Tibial nerve (tissue), 4 donors: ENCODE results near the gene GDF7. TPM values are rescaled to one million over a fixed set of nuclear protein-coding genes. Genes with fewer than 3 reads are reported as not detected.

Source experiments
- DNase-seq, 2 donors: peaks; one replicate each; pipeline ENCODE4 v3.0.0-alpha.2; 2019; ENCODE audit warnings: low spot score in 2 of 2
- H3K27ac ChIP-seq, 4 donors: fragments of 200-600 bp; sonication (generic) in 3 of 4; one replicate each; pipeline ENCODE4 v1.5.1; 2017 to 2019; ENCODE audit warnings: mild to moderate bottlenecking in 1 of 4
- H3K27me3 ChIP-seq, 2 donors: fragments of 200-600 bp; sonication (generic) in 1 of 2; one replicate each; pipeline versions ENCODE4 v1.5.1 to v1.6.0; 2017 to 2019
- H3K36me3 ChIP-seq, 3 donors: fragments of 200-600 bp; sonication (generic); one replicate each; pipeline ENCODE4 v1.5.1; 2018 to 2019
- H3K4me1 ChIP-seq, 4 donors: fragments of 200-600 bp; sonication (generic) in 3 of 4; one replicate each; pipeline ENCODE4 v1.5.1; 2017 to 2019
- H3K4me3 ChIP-seq, 4 donors: fragments of 200-600 bp; sonication (generic) in 3 of 4; one replicate each; pipeline ENCODE4 v1.5.1; 2017 to 2019; ENCODE audit warnings: mild to moderate bottlenecking in 1 of 4, moderate library complexity in 1 of 4
- H3K9me3 ChIP-seq, 4 donors: fragments of 200-600 bp; sonication (generic) in 3 of 4; one replicate each; pipeline ENCODE4 v1.5.1; 2017 to 2019
- EP300 ChIP-seq, 2 donors: sonication (generic); formaldehyde crosslinking; IDR thresholded peaks; one replicate each; pipeline ENCODE4 v1.6.1; 2017; ENCODE audit warnings: antibody characterized with exemption in 2 of 2, mild to moderate bottlenecking in 1 of 2
- POLR2A ChIP-seq, 2 donors: fragments of 450-650 bp; IDR thresholded peaks; one replicate each; pipeline ENCODE4 v1.6.1; 2017; ENCODE audit warnings: antibody characterized with exemption in 2 of 2, mild to moderate bottlenecking in 2 of 2, moderate library complexity in 2 of 2
- WGBS, 2 donors: methylation state at CpG; one replicate each; pipeline ENCODE4 v1.1.5; 2018; 5-methylcytosine and 5-hydroxymethylcytosine counted together
- total RNA-seq, 4 donors: library from RNA; depleted of rRNA; stranded (reverse); fragments of >200 nt; gene quantifications; one replicate each; pipeline ENCODE4 v1.1.0, GENCODE V29; 2016
- TF ChIP-seq, protein P1 (sequence below), 5 experiments: fragments of 200-600 bp in 3 of 5; fragments of 450-650 bp in 2 of 5; sonication (generic) in 3 of 5; IDR thresholded peaks; one replicate each; pipeline ENCODE4 v1.5.1; 2016 to 2019; ENCODE audit warnings: antibody characterized with exemption in 5 of 5, mild to moderate bottlenecking in 3 of 5, moderate library complexity in 2 of 5

The GDF7 gene
- total RNA-seq, 4 donors from 2014 or later: 6.3 to 20.0 (median 16.6) TPM

DNA sequence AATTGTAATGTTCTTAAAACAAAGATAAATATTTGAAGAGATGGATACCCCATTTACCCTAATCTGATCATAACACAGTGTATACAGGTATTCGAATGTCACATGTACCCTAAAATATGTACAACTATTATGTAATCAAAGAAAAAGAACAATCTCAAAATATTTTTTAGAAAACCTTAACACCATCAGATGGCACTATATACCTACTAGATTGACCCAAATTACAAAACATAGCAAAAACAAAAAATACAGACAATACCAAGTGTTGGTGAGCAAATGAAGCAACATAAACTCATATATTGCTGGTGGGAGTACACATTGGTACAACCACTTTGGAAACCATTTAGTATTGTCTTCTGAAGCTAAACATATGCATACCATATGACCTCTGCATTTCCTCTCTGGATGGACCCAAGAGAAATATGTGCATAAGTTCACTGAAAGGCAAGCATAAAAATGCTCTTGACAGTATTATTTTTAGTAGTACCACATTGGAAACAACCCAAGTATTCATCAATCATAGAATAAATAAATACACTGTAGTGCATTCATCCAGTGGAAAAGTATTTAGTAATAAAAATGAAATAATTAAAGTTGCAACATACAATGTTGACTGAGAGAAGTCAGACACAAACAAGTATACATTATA, 55.8 kb downstream of the GDF7 start:
- TF ChIP-seq EP300 (IDR thresholded peaks at IDR 0.05) (no peak), POLR2A (IDR thresholded peaks at IDR 0.05) (no peak)
- TF ChIP-seq, protein P1, sequence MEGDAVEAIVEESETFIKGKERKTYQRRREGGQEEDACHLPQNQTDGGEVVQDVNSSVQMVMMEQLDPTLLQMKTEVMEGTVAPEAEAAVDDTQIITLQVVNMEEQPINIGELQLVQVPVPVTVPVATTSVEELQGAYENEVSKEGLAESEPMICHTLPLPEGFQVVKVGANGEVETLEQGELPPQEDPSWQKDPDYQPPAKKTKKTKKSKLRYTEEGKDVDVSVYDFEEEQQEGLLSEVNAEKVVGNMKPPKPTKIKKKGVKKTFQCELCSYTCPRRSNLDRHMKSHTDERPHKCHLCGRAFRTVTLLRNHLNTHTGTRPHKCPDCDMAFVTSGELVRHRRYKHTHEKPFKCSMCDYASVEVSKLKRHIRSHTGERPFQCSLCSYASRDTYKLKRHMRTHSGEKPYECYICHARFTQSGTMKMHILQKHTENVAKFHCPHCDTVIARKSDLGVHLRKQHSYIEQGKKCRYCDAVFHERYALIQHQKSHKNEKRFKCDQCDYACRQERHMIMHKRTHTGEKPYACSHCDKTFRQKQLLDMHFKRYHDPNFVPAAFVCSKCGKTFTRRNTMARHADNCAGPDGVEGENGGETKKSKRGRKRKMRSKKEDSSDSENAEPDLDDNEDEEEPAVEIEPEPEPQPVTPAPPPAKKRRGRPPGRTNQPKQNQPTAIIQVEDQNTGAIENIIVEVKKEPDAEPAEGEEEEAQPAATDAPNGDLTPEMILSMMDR (IDR thresholded peaks at IDR 0.05): no peak
- 96 to 98% methylated on average over 1 of the region's 1 CpG for WGBS, 2 donors
- Histone ChIP-seq H3K9me3 (peaks cover 0 to 20% (median 0%) of the 10 kb centered on the region in 4 donors), H3K36me3 (peaks cover 0 to 19% (median 0%) of the 10 kb centered on the region in 3 donors), H3K27ac (no peak overlapping the region), H3K27me3 (no peaks in the 10 kb centered on the region), H3K4me3 (no peak overlapping the region), H3K4me1 (peaks cover 0 to under 1% (median 0%) of the 10 kb centered on the region in 4 donors)
- no peak for DNase-seq

DNA sequence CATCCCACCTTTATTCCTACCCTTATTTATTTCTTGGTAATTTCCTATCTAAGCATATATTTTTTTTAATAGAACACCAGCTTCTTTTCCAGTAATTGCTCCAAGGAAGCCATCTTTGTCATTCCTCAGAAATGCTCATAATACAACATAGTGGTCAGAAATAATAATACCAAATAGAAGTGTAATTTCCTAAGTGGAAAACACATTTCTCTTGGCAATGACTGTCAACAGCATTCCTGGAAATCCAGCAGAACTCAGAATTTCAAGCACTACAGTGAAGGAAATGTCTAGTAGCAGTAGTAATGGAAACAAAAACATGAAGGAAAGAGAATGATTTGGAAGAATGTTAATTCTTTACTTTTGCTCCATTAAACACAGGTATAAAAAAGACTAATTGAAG, 56.6 kb downstream of the GDF7 start:
- TF ChIP-seq EP300 (IDR thresholded peaks at IDR 0.05): no peak
- no peak for TF ChIP-seq POLR2A (IDR thresholded peaks at IDR 0.05)
- TF ChIP-seq, protein P1 (IDR thresholded peaks at IDR 0.05): no peak
- peaks cover 0 to 16% (median 0%) of the 10 kb centered on the region in 4 donors for H3K9me3 ChIP-seq
- H3K36me3 ChIP-seq: peaks cover 0 to 19% (median 0%) of the 10 kb centered on the region in 3 donors
- H3K27ac ChIP-seq: no peak overlapping the region
- peaks cover 0 to 6% (median 0%) of the 10 kb centered on the region in 4 donors for H3K4me1 ChIP-seq
- H3K27me3 ChIP-seq: no peaks in the 10 kb centered on the region
- no peak for DNase-seq
- no peak overlapping the region for H3K4me3 ChIP-seq

DNA sequence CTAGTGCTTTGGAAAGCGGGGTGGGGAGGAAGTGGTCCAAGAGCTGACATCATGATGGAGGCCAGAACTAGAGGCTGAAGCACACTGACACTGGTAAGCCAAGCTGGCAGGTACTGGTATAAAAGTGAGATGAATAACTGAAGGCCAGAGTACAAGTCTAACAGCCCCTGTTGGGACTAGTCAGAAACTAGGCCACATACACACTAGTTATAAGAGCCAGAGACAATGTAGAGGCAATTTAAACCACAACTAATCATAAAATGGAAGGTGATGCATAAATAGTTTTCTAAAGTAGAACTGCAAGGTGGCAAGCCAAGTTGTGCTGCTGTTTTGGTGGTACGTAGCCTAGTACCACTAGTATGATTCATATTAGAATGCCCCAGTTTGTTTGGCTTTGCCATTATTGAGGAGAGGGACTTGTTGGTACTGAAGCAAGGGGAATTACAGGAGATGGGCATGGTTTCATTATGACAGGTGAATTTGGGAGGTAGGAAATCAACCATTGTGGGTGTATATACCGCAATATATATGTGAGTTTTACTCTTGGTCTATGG, 57.6 kb downstream of the GDF7 start:
- peaks cover 0 to 12% (median 0%) of the 10 kb centered on the region in 4 donors for H3K9me3 ChIP-seq
- H3K4me1 ChIP-seq: peaks cover 0 to 6% (median 0%) of the 10 kb centered on the region in 4 donors
- WGBS, 2 donors: 97 to 98% methylated on average over 3 of the region's 3 CpGs
- no peaks in the 10 kb centered on the region for H3K27me3 ChIP-seq
- H3K36me3 ChIP-seq: peaks cover 0 to 19% (median 0%) of the 10 kb centered on the region in 3 donors
- H3K4me3 ChIP-seq: no peak overlapping the region
- DNase-seq: no peak
- TF ChIP-seq, protein P1 (IDR thresholded peaks at IDR 0.05): no peak
- TF ChIP-seq POLR2A (IDR thresholded peaks at IDR 0.05): no peak
- no peak for TF ChIP-seq EP300 (IDR thresholded peaks at IDR 0.05)
- H3K27ac ChIP-seq: no peak overlapping the region

DNA sequence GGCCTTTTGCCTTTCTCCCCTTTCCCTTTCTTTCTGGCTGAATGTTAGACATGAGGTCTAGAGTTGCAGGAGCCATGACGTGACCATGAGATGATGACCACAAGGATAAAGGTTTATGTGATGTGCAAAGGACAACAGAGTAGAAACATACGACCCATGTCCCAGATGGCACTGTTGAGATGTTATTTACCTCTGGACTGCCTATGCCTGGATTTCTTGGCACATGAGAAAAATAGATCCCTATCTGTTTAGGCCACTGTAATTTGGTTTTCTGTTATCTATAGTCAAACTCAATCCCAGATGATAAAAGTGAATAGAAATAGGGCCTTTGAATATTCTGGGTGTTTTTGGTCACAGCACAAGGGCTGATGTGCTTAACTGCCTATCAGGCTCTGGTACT, 58.8 kb downstream of the GDF7 start:
- no peaks in the 10 kb centered on the region for H3K27me3 ChIP-seq
- no peak for DNase-seq
- H3K4me3 ChIP-seq: no peak overlapping the region
- 100% methylated on average over 2 of the region's 2 CpGs for WGBS, 2 donors
- H3K9me3 ChIP-seq: peaks cover 0 to 8% (median 0%) of the 10 kb centered on the region in 4 donors
- H3K4me1 ChIP-seq: peaks cover 0 to 6% (median 0%) of the 10 kb centered on the region in 4 donors
- TF ChIP-seq POLR2A (IDR thresholded peaks at IDR 0.05): no peak
- TF ChIP-seq EP300 (IDR thresholded peaks at IDR 0.05): no peak
- TF ChIP-seq, protein P1 (IDR thresholded peaks at IDR 0.05): no peak
- peaks cover 0 to 19% (median 0%) of the 10 kb centered on the region in 3 donors for H3K36me3 ChIP-seq
- H3K27ac ChIP-seq: no peak overlapping the region

DNA sequence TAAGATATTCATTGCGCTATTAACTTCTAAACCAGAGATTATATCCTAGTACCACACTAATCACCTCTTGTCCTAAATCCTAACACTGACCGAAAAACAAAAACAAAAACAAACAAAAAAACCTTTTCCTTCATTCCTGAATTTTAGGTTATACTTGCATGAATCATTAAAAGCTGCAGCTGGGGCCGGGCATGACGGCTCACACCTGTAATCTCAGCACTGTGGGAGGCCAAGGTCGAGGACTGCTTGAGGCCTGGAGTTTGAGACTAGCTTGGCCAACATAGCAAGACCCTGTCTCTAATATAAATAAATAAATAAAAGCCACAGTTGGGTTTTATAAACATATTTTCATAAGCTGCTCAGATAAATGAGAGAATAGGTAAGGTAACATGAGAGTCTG, 60.0 kb downstream of the GDF7 start:
- Histone ChIP-seq H3K36me3 (peaks cover 0 to 16% (median 0%) of the 10 kb centered on the region in 3 donors), H3K4me3 (no peak overlapping the region), H3K27me3 (no peaks in the 10 kb centered on the region), H3K4me1 (peaks cover 0 to 6% (median 0%) of the 10 kb centered on the region in 4 donors), H3K27ac (no peak overlapping the region), H3K9me3 (peaks cover 0 to 3% (median 0%) of the 10 kb centered on the region in 4 donors)
- 97% methylated on average over 5 of the region's 5 CpGs for WGBS, 2 donors
- TF ChIP-seq EP300 (IDR thresholded peaks at IDR 0.05) (no peak), POLR2A (IDR thresholded peaks at IDR 0.05) (no peak)
- TF ChIP-seq, protein P1 (IDR thresholded peaks at IDR 0.05): no peak
- DNase-seq: no peak
